ENCODE data around the gene ALG14.
"Not testable (repeated sequence)": the region's sequence is repeated elsewhere in the genome, so short reads cannot be mapped to it uniquely, and the experiment has no call there.

Gene ALG14

DNA sequence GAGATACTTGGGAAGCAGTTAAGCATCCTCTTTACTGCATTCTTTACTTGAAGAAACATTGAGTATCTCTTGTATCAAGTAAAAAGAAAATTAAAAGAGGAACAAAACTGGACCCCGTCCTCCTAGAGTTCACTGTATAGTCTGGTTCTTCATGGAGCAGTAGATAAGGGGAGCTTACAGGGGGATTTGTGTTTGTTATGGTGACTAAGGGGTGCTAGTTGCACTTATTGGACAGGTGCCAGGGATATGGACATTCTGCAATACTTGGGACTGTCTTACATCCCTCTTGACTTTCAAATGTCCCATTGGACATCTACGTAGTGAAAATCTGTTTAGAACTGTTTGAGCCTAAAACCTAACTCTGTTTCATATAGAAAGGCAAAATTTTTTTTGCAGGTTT, 67.2 kb downstream of the ALG14 start:
- DNase-seq = no peak

DNA sequence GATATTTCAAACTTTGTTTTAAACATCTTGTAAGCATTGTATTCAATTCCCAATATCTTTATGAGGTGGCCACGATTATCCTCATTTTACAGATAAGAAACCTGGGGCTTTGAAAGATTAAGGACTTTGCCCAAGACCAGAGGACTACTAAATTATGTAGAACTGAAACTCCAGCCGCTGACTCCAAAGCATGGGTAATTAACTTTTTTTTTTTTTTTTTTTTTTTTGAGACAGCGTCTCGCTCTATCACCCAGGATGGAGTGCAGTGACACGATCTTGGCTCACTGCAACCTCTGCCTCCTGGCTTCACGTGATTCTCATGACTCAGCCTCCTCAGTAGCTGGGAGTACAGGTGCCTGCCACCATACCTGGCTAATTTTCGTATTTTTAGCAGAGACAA, 68.7 kb downstream of the ALG14 start:
- DNase-seq = no peak

DNA sequence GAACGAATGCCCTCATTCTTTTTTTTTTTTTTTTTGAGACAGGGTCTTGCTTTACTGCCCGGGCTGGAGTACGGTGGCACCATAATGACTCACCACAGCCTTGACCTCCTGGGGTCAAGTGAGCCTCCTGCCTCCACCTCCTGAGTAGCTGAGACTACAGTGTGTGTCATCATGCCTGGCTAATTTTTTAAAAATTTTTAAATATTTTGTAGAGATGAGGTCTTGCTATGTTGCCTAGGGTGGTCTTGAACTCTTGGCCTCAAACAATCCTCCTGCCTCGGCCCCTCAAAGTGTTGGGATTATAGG, 69.4 kb downstream of the ALG14 start:
- DNase-seq = no peak

DNA sequence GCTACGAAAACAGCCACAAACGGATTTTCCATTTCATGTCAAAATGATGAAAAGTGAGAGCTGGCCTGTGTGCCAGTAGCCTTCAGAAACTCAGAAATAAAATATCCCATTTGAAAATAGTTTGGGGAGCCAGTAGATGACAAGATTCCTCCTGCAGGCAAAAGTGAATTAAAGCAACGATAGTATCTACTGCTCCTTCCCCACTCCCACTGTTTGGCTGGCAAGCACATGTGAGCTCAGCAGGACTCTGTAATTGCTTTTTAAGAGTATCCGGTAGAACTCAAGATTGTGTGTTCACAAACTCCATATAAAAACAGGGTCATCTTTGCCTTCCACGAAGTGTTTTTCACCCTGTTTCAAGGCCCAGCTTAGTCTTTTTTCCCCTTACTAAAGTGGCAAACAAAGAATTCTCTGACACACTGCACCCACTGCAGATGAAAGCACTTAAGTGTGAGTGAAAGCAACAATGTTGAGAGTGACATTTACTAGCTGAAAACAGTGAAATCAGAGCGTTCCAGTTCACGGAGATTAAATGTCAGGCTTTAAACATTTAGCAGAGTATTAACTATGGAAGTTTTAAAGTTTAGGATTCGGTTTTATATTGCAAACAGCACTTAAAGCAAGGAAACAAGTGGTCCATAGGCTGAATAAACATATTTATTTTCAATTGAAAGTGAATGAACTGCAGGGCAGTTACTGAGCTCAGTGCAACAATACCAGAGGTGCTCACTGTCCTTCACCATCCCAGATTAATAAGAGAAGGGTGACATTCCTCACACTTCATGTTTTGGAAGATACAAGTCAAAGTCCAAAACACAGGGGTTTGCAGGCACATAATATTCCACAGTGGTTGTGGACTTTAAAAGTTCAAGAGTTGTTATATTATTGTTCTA, 70.0 kb downstream of the ALG14 start:
- no peak for DNase-seq

DNA sequence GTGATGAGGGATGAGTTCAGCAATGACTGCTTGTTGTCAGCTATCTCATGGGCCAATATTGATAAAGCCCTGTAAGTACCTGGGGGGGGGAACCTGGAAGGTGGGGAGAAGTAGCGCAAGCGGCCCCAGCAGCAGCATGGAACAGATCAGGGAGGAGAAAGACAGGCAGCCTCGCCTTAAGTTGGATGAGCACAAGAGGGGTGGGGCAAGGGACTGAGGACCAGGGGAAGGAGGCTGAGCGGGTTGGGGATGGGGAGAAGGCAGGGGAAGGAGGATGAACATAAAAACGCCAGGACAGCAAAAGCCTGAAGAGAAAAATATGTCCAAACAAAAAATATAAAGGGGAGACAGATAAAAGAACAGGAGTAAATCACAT, 70.6 kb downstream of the ALG14 start:
- DNase-seq = no peak

DNA sequence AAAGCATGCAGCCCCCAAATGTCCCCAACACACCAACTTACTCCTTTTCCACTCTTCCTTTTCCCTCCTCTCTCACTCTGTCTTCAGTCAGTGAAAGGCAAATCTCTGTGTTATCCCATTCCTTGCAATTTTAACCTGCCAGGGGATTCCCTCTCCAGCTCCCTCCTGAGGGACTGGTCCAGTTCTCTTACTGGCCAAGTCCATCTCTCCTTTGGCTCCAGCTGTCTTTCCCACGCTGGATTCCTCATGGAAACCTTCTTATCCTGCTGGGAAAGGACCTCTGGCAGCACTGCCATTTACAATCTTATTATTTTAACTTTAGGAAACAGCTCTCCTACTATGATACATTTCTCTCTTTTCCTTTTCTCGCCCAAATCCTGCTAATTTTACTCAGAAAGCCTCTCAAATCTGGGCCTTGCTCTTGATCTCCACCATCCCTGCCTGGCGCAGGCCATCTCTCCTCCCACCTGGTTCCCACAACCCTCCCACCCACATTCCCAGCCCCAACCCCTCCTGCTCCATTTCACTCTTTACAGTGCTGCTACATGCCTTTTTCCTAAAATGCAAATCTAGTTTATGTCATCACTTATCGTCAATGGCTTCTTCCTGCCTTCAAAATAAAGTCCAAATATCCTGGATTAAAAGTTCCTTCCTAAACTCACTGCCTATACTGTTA, 73.2 kb downstream of the ALG14 start:
- no peak for DNase-seq

DNA sequence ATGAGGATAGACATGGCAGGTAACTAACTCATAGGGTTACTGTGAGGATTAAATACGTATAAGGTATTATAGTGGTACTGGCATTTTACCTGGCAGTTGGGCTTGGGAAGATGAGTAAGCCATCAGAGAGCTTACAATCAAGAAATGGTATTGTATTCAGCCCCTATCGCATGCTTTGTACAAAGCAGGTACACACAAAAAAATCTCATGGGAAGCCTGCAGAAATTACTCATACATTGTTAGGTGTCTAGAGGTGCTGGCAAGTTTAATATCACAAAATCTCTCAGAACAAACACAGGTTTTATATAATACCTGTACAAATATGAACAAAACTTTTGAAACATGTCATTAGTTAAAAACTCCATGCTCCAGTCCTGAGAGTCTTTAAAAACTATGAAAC, 74.0 kb downstream of the ALG14 start:
- no peak for DNase-seq

DNA sequence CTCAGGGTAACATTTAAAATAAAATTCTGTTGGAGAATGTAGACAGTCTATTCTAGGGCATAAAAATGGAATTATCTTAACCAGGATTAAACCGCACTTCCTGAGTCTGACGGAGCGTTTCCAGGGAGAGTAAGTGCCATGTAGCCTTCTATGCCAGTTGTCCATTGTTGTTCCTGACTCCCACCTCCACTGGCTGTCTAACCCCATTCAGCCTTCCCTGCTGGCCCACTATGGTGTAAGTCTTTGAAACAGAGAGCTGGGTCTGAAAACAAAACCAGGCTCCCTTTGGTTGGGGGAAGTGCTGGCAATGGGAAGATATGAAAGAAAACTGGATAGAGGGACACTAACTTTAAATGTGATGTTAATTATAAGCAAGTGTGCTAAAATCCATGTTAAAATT, 74.6 kb downstream of the ALG14 start:
- no peak for DNase-seq

DNA sequence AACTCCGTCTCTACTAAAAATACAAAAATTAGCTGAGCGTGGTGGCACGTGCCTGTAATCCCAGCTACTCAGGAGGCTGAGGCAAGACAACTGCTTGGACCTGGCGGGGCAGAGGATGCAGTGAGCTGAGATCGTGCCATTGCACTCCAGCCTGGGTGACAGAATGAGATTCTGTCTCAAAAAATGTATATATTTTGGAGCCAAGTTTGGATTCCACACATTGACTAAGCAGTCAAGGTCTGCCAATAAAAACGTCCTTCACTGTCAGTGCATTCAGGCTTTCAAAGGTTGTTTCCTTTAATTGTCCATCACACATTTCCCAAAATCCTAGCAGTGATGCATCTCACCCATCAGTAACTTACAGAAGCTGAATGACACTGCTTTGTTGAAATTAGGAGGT, 77.2 kb downstream of the ALG14 start:
- DNase-seq = not testable (repeated sequence)

DNA sequence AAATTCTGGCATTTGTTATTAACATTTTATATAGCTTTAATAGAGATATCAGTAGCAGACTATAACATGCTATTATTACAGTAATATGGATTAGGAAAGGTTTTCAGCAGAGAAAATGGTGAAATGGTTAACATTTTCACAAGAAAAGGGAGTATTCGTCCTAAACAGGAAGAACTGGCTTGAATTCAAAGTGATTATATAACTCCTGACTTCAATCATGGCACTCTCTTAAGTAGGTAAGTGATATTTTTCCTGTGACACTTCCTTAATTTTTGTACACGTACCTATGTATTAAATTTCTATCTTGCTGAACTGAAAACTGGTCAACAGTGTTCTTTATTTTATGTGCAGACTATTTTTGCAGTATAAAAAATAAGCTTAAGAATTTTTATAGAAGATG, 77.9 kb downstream of the ALG14 start:
- no peak for DNase-seq

DNA sequence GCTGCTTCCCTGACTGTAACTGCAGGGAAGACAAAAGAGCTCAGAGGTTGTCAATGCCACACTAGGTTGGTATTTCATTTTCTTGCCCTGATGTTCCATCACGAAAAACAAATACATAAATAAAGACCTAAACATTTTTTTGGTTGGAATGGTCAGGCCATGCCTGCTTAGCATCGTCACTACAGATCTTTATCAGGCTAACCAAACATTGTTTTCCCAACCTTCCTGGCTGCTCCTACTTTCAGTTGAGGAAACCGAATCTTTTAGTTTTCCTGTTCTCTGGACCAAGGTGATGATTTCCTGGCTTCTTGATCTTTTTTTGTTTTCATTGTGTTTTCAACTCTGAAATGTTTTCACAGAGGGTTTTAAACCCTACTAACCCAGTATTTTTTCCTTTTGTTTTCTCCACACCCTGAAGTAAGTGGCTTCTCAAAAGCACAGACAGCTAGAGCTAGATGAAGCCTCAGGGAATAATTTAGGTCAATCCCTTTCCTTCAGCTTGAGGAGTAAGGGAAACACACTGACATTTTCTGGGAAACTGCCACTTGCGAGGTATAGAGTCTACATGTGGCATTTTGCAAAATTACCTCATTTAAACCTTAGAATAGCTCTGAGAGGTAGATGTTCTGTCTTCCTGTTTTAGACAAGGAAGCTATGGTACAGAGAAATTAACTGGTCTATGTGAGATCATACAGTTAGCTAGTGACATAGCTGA, 78.7 kb downstream of the ALG14 start:
- DNase-seq = no peak

DNA sequence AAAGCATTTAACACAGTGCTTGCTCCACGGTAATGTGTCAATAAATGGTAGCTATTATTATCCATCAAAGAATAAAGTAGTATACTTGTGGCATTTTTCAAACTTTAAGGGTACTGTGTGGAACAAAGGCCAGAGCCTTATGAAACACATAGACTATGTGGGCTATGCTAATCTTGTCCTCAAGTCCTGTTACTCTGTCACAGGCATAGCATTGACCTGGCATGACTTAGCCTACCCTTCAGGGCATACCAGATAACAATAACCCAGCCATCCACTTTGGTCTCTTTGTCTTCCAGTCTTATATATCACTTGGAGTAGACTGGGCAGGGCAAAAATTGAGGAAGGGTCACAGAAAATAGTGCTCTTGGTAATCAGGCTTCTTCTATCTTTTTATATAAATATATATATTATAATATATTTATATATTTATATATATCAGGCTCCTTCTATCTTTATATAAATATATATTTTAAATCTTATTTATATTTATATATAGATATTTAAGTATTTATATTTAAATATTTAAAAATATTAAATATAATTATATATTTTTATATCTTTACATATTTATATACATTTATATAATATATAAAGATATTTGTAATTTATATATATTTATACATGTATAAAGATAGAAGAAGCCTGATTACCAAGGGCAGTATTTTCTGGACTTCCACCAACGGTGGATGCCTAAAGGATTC, 79.7 kb downstream of the ALG14 start:
- no peak for DNase-seq

DNA sequence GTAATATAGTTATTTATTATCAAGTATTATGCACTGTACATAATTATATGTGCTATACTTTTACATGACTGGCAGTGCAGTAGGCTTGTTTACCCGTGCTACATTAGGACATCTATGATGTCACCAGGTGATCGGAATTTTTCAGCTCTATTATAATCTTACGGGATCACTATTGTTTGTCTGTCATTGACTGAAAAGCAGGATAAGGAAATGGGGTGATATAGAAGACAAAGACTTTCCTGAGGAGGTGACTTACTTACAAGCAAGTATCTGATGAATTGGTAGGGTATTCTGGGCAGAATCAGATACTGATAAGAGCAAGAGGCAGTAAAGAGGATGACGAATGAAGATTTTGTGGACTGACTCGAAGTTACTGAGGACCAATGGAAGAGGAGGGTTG, 80.6 kb downstream of the ALG14 start:
- DNase-seq = no peak

DNA sequence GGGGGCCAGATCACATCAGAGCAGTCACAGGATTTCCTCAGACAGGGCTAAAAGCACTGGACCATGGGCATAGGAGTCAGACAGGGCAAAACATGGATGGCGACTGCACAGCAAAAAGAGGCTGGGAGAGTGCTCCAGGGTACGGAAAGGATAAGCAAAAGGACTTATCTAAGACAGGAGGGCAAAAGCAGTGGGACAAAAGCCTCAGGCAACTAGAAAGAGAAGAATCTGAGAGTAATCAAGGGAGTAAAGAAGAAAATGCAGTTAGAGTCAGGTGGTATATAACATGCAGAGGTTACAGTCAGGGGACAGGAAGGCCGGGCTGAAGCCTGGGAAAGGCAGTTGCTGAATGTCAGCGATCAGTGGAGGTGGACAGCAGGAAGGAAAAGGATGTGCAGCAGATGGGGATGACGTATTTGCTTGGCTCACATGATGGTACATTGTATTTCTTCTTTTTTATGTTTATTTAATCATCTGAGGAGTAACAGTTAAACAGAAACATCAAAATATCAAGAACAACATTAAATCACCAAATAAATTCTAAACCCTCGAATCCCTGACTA, 82.8 kb downstream of the ALG14 start:
- no peak for DNase-seq

DNA sequence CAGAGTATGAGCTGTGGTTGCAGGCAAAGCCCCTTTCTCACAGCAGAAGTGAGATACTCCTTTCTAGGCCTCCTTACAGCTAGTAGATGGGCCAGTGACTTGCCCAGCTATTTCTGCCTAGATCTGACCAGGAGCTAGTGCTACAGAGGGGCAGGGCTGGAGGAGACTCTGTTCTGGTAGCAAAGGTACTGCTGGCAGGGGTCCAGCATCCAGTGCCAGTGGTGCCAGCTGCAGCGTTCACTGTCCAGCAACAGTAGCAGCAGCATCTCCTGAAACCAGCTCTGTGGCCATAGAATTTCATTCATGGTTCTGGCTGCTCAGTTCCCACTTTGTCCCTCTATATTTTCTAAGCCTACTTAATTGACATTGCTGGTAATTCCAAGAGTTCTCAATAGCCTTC, 83.4 kb downstream of the ALG14 start:
- DNase-seq = no peak

DNA sequence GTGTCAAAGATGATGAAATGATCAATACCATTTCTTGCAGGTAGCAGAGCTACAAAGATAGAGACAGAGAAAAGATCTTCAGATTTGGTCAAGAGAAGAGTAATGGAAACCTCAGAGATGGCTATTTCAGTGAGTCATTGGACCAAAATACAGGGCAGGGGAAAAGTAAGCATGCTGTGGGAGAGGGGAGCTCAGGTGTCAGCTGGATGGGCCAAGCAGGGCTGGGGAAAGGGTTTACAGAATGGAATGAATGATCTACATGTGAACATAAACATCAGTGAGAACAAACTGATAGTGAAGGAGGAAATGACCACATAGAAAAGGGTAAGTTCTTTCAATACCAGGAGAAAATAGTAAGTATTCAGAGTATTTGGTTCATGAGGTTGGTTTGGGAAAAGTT, 84.4 kb downstream of the ALG14 start:
- no peak for DNase-seq

DNA sequence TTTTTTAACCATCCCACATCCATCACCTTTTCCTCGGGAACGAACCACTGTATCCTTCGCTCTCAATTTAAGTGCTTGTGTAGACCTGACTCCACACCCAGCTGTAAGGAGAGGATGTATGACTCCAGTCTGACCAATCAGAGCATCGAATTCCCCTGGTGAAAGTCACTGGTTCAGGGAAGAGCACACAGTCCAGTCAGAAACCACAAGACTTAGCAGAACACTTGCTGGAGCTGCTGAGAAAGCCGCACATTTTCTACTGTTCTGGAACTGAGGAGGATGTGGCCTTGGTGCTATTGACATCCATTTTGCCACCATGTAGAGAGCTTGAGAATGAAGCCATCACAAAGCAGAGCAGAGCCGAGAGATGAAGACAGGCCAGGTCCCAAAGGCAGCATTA, 86.0 kb downstream of the ALG14 start:
- DNase-seq = no peak

DNA sequence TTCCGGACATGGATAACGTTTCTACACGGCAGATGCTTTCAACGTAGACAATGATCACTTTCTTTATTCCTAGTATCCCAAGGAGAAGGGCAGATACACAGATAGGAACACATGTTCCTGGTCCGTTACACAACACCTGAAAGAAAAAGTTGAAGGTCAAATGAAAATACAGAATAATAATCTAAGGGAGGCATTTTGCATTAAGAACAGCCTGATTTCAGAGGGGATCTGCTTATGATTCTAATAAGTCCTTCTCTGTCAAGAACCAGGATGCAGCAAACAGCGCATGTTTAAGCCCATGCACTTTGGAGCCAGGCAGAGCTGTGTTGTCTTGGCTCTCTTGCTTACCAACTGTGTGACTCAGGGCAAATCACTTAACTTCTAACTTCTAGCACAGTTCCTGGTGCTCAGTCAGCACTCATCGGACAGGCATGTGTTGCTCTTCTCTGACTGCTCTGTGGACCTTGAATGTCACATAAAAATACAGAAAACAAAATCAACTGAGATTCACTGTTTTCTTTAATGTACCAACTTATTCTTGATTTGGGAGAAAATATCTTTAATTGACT, 89.5 kb downstream of the ALG14 start:
- DNase-seq = no peak

DNA sequence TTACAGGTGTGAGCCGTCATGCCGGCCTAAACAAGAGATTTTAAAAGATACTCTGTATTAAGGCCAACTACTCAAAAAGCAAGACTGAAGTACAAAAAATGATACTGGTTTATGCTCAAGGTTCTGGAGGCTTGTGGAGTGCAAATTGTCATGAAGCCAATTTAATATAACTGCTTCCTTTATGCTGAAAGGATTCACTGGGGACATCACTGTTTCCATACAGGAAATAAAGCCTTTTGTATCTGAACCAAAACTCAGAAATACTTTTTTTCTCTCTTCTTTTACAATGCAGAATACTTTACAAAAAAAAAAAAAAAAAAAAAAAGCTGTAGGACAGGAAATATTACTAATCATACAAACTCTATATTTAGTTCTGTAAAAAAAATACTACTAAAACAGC, 90.4 kb downstream of the ALG14 start:
- DNase-seq = no peak

DNA sequence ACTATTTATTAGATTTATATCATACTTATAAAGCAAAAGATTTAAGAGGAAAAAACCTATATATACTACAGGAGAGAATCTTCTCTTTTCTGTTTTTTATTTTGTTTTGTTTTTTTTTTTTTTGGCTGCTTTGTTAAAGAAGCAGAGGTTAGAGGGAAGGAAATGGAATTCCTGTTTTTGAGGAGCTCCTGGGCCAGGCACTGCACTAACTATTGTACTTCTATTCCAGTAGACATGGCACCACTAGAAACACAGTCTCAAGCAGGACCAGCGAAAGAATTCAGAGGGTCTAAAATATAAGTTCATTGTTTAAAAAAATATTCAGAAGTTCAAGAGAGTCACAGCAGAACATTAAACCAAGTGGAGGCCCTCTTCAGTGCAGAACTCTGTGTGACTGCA, 91.2 kb downstream of the ALG14 start:
- no peak for DNase-seq

DNA sequence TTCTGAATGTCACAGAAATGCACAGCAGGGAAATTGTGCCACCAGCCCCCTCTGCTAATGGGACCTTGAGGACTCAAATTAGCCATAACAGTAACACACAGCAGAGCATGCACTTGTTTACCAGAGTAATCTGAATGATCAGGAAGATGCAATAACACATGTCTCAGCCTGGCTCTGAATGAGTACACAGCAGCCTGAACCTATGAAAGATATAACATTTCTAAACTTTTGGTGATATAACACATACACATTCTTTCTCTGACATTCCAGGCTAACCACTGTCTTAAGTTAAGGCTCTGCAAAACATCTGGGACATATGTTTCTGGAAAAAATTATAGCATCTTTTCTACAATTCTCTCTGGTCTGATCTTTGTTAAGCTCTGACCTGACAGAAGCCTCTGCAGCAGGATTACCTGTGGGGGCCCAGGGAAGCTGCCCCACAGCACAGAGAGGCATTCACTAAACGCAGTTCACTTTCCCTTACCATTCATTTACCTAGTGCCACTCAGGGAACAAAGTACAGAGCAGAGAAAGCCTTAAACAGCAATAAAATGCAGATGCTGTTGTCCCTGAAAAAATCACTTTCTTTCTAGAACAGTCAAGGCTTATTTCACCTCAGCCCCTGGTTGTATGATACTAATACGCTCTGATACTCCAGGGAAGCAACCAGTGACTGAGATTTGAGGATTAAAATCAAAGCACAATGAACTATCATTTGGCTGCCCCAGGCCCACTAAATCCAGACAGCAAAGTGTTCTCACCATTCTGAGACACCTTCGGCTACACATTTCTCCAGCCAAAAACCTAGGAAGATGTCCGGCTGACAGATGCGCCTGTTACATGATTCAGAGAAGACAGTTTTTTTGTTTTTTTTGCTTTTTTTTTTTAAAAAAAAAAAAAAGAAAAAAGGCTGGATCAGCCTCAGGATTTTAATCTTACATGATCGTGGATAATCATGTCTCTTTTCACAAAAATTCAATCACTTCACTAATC, 91.9 kb downstream of the ALG14 start:
- no peak for DNase-seq
